Measurements from ENCODE around the gene EMC7.

- TF ChIP-seq CTCF (IDR thresholded peaks at IDR 0.05): no peak
- TF ChIP-seq POLR2A (IDR thresholded peaks at IDR 0.05): no peak
- no peak for TF ChIP-seq POLR2AphosphoS5 (IDR thresholded peaks at IDR 0.05; ENCODE audit: insufficient read depth in 1 of 2, low read depth in 1 of 2)
Observed at GRCh38 chr15:34043391-34043790, 58.3 kb downstream of the EMC7 start.

All from vagina (tissue), 2 donors.